CD4-positive, alpha-beta T cell treated with Interleukin-12 subunit alpha and Interleukin-12 subunit beta, for 1 hour (primary cell): Measurements from ENCODE around the gene SLC25A52.
"Not testable (repeated sequence)": the region's sequence is repeated elsewhere in the genome, so short reads cannot be mapped to it uniquely, and the experiment has no call there.

Source experiments
- DNase-seq: peaks from one replicate; pipeline ENCODE4 v3.0.0-alpha.2; 2020

The SLC25A52 gene

DNA sequence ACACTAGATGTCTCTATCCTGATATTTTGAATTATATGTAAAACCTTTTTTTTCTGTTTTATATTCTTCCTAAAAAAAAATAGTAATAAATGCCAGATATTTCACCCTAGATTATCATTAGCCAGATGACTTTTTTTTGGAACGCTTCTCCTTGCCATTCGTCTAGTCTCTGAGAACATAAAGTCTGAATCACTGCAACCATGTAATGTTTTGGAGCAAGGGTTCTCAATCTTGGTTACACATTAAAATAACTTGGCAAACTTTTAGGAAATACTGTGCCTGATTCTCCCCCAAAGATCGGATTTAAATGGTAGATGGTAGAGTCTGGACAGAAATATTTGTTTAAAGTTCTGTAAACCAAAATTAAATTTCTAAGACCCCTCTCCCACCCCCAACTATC, 21.0 kb downstream of the SLC25A52 start:
- DNase-seq = no peak

GRCh38 chr18:31738460-31739407, 21.9 kb downstream of the SLC25A52 start:
- no peak for DNase-seq

DNA sequence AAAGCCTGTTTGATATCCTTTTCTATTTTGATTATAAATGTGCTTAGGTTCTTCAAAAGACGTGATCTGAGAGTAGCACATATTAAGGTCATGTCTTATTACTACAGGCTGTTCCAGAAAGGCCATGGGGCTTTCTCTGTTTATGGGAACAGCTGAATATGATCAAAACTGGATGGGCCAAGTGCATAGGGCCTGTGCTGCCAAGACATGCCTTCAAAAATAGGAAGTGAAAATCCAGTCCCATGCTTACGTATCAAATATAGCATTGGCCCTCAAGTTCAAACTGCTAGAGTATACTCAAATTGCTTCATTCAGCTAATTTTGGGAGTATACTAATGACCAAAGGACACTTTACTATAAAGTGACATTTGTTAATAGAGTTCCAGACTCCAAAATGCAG, 24.1 kb downstream of the SLC25A52 start:
- no peak for DNase-seq

DNA sequence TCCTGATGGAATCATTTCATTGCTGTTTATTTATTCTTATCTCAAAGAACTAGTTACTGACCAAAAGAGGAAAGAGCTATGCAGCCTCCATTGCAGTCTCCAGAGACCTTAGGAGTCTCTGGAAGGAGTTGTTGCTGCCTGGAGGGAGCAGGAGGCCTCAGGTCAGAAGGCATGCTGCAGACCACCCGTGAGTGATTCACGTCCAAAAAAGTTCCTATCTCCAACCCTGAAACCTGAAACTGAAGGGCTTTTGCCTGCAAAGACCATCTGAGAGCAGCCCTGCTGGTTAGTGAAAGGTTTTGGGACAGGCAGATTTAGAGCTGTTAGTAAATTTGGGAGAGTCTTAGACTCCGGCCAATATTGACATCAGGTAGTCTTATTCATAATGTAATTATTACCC, 29.1 kb downstream of the SLC25A52 start:
- DNase-seq = no peak

DNA sequence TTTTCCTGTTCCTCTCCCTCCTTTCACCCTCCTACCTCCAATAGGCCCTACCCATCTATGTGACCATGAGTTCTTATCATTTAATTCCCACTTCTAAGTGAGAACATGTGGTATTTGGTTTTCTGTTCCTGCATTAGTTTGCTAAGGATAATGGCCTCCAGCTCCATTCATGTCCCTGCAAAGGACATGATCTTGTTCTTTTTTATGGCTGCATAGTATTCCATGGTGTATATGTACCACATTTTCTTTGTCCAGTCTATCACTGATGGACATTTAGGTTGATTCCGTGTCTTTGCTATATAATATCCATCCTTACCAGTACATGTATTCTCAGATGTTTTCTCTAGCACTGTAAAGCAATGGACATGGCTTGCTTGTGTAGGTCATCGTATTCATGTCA, 31.5 kb downstream of the SLC25A52 start:
- DNase-seq = not testable (repeated sequence)

DNA sequence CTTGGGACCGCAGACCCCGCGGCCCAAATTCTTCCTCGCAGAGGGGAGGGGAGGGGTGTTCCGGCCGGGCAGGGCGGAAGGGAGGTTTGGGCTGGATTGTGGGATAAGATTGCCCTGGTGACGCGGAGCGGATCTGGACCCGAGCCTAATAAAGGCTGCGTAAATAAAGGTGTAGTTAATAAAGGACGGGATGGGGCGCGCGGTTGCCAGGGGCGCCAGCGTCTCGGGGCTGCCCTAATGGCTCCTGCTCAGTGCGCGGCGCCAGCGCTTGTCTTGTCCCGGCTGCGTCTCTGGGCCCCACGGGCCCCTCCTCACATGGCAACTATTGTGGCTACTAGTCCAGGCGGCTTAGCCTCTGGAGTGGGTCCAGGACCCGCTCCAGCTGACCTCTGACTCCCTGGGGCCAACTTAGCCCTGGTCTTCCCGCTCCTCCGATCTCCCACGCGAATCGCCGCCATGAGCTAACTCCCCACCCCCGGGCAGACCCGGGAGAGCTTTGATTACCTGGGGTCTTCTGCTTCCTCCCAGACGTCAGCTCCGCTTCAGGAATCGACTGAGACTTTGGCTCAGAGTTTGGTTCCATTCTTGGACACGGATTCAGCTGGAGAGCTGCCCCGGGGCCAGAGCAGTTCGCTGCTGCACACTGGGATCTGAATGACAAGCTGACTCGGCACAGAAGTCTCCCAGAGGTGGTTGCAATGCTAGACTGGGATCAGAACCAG, 36.5 kb downstream of the SLC25A52 start:
- DNase-seq = no peak

GRCh38 chr18:31723639-31723989, 37.1 kb downstream of the SLC25A52 start:
- DNase-seq = no peak

DNA sequence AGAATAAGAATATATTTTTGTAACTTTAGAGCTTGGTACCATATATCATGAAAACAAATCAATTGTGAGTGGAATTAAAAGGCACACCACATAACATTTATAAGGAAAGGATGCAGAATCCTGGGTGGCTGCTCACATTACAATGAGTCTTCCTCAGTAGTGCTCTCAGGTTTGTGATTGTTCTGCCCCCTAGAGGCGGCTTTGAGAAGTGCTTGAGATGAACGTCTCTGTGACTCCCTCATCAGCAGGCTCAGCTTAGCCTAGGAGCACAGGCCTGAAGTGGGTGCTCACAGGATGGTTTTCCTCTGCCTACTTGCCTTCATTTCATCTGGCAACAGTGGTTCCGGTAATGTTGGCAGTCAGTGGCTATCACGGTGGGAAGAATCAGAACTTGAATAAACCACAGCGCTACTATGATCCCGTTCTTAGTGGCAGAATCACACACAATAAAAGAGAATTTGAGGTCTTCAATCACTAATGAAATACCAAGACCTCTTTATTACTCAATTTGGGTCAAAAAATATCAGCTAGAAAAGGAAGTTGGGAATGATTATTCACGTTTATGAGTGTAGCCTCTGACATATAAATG, 38.2 kb downstream of the SLC25A52 start:
- peak; percentile 66 for DNase-seq

DNA sequence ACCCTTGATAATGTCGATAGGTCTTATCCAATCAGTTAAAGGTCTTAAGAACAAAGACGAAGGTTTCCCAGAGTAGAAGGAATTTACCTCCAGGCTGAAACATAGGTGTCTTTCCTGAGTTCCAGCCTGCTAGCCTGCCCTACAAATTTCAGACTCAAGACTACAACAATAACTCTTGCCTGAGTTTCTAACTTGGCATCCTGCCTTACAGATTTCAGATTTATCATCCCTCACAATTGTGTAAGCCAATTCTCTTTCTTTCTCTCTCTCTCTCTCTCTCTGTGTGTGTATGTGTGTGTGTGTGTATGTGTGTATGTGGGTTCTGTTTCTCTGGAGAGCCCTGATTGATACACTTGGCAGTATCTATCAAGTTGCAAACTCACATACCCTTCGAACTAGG, 39.1 kb downstream of the SLC25A52 start:
- no peak for DNase-seq

GRCh38 chr18:31720867-31721266, 39.8 kb downstream of the SLC25A52 start:
- no peak for DNase-seq

DNA sequence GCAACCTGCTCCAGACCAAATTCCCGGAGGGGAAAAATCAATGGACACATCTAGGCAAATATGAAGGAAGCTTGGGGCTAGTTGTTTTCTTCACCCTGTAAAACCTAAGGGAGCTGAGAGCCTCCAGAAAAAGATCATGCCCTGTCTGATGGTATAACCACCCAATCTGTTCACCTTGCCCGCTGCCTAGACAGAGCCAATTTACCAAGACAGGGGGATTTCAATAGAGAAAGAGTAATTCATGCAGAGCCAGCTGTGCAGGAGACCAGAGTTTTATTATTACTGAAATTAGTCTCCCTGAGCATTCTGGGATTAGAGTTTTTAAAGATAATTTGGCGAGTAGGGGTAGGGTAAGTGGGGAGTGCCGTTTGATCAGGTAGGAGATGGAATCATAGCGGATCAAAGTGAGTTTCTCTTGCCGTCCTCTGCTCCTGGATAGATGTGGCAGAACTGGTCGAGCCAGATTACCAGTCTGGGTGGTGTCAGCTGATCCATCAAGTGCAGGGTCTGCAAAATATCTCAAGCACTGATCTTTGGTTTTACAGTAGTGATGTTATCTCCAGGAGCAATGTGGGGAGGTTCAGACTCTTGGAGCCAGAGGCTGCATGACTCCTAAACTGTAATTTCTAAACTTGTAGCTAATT, 41.2 kb downstream of the SLC25A52 start:
- no peak for DNase-seq

DNA sequence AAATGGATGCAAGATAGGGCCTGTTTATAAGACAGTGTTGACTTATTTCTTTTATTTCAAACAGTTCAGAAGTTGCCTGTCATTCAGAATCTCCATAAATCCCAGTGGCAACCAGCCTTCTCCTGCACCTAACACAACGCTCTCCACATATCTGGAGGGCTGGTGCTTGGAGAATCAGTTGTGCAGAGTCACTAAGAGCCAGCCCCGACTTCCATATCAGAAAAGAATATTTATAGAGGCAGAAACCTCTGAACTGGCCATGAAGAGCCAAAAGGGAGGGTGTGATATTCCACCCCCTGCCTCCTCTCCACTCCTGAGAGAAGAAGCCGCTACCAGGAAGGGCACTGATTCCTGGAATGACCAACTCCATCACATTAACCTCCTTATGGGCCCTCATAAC, 42.3 kb downstream of the SLC25A52 start:
- DNase-seq = no peak

DNA sequence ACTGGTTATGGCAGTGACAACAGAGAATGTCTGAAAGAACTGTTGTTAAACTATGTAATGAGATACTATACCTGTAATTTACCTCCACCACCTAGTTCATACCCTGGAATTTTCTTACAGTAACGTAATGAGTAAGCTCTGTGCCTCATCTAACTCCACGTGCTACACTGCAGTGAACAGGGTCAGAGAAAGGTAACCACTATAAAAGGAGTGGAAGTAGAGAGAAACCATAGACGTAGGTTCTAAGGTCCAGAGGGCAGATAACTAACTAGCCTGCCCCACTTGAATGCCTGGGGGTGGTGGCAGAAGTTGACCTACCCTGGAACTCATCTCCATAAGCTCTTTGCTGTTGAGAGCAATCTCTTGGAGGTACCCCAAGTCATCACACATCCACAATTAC, 44.3 kb downstream of the SLC25A52 start:
- DNase-seq = no peak

- no peak for DNase-seq
Measured at GRCh38 chr18:31711365-31712172, 49.1 kb downstream of the SLC25A52 start.

GRCh38 chr18:31710826-31711225, 49.9 kb downstream of the SLC25A52 start:
- DNase-seq = no peak
